HG03097 (cell line): Measurements from ENCODE around the gene GALNT16.
"Not testable (repeated sequence)": the region's sequence is repeated elsewhere in the genome, so short reads cannot be mapped to it uniquely, and the experiment has no call there.

Experiments used
- ATAC-seq: cut with Tn5 transposase; IDR thresholded peaks from one replicate; pipeline ENCODE4 v1.9.1; 2021; ENCODE audit not compliant: unreplicated experiment, low FRiP score

The GALNT16 gene

DNA sequence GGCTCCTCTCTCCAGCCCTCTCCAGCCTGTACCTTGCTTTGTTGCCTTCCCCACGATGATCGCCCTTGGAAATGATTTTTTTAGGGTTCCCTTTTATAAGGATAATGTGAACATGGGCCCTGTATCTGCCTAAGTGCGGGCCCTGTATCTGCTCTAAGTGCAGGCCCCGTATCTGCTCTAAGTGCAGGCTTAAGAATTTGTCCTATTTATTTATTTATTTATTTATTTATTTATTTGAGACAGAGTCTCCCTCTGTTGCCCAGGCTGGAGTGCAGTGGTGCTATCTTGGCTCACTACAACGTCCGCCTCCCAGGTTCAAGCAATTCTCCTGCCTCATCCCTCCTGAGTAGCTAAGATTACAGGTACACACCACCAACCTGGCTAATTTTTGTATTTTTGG lies 22.5 kb downstream of the GALNT16 start:
- no peak for ATAC-seq

DNA sequence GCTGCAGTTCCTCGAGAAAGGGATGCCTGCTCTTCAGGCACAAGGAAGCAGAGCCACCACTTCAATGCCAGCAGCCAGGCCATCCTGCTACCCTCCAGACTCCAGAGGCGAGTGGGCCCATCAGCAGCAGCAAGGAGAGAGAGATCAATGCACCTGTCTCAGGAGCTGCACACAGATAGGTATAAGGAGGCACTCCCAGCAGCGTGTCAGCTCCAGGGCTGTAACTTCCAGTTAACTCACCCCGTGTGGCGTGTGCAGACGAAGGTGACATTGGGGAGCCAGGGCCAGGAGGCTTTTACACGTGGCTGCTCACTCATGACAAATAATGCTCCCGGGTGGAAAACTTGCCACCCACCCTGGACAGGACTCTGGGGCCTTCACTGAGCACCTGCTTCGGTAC lies 24.2 kb downstream of the GALNT16 start:
- no peak for ATAC-seq

DNA sequence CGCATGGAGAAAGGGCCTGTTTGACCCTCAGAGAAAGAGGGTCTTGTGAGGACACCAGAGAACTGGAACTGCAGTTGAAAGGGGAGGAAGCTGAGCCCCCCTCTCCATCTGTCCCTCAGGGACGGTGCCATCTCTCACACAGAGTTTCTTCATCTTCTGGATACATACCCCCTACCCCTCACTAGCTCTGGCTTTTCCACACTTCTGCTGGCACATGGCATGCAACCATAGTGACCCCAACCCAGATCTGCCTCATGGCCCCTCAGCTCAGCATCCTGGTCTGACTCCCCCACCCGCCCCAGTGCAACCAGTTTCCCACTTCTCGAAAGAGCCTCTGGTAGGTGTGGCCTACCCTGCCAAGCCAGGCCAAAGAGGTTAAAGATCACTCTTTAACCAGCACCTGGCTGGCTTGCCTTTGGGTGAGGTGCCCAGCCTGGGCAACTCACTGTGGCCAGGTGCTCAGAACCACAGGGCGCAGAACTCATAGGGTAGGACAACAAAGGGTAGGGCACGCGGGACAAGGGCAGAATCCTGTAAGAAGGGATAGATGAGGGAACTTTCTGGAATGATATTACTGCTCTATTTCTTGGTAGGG lies 25.8 kb downstream of the GALNT16 start:
- ATAC-seq, result no peak

DNA sequence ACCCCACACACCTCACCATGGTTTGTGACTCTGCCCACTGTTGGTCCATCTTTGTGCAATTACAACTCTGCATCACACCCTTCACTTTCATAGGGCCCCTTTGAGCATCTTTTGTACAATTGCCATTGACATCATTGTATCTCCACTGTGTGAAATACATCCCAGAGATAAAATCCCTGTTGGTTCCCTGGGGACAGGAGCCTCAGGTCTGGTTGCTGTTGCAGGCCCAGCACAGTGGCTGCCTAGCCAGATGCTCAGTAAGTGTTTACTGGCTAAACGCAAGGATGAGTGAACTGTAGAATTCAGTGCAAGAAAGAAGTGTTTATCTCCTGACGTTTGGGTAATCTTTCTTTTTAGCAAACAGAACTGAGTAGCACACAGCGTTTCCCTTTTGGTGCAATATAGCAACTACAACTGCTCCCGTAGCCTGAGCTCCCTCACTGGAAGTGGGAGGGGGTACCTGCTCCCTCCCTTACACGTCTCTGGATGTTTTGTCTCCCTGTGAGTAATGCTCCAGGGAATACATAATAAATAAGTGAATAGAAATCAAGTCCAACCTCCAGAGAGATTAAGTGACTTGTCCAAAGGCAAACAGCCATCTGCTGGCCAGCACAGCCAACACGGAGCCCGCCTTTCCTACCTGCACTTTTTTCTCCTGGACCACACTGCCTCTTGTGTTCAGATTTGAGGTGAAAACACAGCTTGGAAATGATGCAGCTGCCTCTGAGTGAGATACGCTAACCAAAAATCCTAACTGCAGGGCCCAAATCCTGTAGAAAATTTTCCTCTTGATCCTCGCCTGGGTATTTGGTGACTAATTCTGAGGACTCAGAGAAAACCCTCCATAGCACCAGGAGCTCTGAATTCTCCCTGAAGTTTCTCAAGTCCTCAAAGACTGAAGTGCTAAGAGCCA lies 27.4 kb downstream of the GALNT16 start:
- ATAC-seq, result no peak

DNA sequence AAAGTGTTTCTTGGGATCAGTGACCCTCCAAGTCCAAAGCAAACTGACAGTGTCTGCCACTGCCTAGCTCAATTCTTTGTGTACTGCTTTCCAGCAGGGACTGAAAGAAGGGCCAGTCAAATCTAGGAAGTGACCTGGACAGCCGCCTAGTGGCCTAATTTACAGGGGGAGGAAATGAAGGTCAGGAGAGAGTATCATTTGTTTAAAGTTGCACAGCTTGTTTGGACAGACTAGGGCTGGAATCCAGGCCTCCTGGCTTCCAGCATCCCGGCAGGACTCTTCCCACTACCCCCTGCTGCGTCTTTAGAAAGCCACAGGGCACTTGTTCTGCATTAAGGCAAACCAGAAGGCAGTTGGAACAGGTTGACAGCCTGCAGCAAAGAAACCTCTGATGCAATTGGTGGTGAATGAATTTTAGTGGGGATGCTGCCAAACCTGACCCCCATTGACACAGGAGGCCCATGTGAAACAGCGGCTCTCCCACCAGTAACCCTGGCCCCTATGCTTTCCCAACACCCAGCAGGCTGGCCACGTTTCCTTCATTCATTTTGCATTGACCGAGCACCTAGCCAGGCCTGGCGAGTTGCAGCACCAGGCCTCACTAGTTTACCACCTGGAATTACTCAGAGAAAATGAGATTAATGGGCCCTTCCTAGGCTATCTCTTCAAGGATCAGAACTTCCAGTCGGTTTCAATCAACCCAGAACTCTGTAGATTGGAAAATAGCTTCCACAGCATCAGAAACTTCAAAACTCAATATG lies 28.2 kb downstream of the GALNT16 start:
- no peak for ATAC-seq

DNA sequence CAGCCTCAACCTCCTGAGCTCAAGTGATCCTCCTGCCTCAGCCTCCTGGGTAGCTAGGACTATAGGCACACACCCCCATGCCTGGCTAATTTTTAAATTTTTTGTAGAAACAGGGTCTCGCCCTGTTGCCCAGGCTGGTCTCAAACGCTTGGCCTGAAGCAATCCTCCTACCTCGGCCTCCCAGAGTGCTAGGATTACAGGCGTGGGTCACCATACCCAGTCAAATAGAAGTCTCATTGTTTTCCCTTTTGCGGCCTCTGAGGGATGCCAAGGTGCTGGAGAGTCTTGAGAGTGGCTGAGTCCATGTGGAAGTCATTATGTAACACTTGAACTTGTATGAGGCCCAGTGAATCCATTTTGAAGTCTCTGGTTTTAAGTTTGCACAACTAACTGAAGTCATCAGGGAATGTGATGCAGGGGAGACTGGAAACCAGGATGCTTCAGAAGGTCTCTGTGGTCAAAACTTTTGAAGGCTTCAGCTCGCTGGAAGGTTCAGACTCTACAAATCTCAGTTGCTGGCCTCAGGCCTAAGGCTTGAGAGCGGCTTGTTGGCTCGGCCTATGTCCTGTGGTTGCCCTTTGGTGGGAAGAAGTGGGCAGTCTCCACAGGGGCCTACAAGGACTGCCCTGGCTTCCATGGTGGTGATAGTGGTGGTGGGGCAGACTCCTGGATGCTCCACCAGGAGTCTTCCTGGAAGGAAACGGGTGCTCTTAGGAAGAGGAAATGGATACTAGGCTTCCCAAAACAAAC lies 29.2 kb downstream of the GALNT16 start:
- ATAC-seq, result no peak

DNA sequence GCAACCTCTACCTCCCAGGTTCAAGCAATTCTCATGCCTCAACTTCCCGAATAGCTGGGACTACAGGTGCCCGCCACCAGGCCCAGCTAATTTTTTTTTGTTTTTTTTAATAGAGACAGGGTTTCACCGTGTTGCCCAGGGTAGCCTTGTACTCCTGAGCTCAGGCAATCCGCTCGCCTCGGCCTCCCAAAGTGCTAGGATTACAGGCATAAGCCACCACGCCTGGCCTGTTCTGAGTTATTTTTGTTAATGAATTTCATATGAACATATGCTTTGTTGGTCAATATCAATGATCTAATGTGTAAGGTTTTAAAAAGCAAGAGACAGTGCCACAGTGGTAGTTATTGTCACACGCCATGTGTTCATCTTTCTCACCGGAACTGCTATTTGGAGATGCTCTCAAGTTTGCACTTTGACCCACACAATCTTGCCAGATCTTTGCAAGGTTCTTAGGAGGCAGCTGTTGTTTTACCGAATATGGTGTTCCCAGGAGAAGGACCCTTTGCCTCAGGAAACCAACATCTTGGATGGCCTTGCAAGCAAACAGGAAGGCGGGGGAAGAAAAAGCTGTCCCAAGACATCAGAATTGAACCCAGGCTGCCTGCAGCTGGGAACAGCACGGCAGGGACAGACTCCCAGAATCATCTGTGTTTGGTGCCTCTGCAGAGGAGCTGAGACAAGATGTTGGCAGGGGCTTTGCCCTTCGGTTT lies 30.0 kb downstream of the GALNT16 start:
- ATAC-seq, result no peak

DNA sequence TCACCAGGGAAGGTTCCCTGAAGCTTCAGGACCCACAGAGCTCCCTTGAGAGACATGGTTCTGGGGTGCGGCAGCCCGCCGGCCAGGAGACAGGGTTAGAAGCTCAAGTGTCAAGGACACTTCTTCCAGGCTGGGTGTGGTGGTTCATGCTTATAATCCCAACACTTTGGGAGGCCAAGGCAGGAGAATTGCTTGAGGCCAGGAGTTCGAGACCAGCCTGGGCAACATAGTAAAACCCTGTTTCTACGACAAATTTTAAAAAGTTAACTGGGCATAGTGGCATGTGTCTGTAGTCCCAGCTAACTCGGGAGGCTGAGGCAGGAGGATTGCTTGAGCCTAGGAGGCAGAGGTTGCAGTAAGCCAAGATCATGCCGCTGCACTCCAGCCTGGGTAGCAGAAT lies 30.9 kb downstream of the GALNT16 start:
- ATAC-seq, result not testable (repeated sequence)

DNA sequence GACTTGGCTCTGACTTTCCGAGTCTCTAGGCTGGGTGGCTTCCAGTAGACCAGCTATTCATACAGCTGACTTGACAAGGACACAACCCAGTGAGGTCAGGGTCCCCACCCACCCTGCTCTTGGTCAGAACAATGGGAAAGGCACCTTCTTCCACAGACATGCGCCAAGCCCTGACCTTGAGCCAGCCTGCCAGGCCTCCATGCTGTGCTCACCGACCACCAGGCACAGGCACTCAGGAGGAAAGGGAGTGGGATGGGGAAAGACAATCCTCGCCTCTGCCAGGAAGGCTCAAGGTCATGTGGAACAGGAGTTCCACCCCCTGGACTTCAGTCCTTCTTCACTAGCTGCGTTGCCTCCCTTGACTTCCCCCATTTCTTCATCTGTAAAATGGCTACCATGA lies 31.4 kb downstream of the GALNT16 start:
- no peak for ATAC-seq

DNA sequence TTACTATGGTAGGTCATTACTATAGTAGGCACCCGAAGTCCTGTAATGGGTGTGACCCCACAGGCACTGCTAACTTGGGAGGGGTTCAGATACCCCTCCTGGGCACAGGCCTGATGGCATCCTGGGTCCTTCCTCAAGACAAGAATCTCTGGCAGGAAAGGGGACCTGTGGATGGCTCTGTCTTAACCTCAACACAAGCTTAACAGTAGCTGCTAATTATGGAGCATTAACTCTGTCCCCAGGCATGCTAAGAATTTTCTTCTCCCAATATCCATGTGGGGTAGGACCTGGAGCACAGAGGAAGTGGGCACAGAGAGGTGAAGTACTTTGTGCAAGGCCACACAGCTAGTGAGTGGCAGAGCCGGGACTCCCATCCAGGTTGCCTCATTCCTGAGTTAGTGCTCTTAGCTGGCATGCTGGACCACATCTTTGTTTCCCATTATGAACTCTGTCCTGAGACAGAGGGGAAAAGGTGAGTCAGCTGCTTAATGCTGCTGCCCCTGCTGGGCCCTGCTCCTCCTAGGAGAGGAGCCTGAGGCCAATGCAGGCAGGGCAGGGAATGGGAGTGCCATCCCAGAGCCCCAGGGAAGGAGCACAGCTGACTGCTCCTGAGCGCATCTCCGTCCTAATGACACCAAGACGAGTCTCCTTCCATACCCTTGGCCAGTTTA lies 32.1 kb downstream of the GALNT16 start:
- ATAC-seq, result no peak

DNA sequence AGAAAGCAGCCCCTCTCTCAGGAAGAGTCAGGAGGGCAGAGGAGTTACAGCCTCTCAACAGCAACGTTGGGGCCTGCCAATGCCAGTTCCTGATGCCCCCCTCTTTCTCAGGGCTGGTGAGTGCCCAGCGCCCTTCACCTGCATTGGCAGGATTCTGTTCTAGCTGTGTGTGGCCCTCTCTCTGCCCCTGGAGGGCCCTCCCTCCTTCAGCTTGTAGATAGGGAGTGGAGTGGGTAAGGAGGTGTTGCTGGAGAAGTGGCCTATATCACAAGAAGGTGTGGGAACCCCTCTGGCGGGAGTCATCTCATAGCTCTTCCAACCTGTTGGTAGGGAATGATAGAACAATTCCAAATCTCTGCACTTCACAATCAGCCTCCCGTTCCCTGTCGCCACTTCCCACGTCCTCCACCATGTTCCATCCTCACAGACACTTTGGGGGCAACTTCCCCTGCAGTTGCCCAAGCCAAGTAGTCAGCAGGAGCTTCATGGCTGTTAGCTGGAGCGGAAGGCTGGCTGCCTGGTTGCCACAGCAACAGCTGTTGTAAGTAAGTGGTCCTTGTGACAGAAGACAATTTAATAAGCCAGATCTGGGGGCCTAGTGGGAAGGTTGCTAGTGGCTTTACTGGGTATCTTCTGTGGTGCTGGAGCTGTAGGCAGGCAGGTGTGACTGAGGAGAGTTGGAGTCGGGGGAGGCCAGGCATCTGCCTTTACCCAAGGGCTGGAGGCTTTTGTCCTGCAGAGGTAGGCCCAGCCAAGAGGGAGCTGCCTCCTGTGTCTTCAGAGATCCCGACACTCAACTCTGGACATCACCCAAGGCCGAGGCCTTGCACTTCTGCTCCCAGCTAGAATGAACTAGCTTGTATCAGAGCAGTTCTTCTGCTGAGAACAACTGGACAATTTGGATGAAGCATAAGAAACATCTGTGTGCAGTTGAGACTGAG lies 38.4 kb downstream of the GALNT16 start:
- ATAC-seq, result no peak

DNA sequence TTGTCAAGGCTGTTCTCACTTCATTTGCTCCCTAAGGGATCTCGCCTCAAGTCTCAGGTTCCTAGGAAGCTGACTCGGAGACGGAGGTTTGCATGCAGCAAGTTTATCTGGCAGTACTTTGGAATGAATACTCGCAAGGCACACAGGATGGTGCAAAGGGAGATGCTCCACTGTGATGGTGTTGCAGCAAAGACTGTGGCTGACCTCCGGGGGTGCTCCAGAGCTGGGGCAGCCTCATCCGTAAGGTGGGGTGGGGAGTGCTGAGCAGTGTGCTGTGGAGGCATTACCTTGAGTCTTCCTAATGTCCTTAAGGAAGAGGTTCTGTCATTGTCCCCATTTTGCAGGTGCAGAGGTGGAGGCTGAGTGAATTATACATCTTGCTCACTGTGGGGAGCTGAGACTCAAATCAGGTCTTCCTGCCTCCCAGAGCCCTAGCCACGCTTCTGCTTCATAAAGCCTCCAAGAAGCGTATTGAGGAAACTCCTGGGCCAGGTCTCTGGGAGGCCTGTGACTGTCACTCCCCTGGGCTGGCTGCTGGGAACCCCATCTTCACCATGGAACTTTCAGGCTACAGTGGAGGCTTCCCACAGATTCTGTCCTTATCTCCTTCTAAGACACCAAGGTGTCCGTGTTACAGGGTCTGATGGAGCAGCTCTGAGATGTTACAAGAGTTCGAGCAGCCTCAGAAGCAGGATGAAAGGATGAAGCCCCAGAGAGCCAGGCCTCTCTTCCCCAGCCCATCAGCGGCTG lies 39.5 kb downstream of the GALNT16 start:
- no peak for ATAC-seq

DNA sequence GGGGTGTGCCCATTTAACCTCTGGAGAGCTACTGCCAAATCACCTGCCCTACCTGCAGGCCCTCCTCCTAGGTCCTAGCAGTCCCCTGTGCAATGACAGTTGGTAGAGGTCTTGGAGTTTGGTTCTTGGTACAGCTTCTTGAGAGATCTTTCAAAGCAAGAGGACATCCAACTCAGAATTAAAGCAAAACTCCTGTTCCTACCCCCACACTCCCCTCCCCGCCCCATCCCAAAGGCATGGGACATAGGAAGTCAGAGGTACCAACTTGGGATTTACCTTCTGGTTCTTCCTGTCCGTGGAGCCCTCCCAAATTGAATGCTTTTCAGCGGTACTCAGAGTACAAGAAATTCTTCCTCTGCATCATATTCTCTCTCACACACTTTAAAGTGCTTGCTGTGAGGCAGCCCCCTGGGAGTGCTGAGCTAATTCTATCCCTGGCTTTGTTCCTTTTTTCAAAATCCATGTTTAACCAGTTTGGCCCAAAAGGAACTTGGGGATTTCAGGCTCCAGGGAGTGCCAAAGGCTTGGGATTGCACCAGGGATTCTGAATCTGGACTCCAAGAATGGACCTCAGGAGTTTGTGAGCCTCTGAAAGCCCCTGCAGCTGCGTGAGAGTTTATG lies 40.8 kb downstream of the GALNT16 start:
- no peak for ATAC-seq

DNA sequence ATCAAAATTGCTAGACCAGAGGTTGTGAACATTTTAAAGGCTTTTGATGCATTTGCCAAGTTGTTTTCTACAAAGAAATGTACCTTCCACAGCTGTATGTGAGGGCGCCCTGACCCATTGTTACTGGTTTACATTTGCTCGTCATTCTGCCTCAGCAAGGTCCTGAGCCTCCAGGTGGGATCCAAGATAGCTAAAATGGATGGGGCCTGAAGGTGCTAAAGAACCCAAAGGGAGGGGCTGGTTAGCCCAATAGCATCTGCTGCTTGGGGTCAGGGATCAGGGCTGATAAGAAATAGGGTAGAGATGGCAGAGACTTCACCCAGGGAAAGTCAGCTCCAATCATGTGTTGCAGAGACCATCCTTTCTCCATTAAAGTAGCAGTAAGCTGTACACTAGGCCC lies 43.1 kb downstream of the GALNT16 start:
- ATAC-seq, result no peak

DNA sequence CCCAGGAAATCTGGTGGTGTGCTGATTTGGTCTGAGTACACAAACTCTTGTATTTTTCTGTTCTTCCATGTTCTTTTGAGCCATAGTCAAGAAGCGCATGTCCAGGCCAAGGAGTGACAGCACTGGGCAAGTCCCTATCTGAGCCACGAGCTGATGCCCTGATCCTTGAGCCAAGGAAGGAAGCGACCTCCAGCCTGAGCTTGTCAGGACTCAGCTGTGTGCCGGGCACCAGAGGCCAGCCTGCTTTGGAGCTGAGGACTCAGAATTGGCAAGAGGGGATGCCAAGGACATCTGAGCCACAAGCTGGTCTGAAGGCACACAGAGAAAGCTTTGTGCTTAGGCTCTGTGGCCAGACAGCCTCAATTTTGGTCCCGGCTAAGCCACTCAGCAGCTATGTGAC lies 52.6 kb downstream of the GALNT16 start:
- no peak for ATAC-seq

DNA sequence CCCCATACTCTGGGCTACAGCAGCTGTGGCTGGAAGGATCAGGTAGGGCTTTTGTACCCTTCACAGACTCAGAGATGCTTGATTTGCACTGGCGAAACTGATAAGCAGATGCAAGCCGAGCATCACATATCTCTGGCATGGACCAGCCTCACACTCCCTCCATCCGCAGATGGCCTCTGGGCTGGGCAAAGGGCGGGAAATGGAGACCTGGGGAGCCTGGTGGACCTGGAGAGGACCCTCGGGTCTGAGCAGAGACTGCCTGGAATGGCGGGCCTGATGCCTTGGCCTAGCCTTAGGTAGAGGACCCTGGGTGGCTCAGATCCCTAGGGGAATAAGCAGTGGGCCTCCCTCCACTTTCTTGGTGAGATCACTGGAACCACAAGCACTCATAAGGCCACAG lies 53.2 kb downstream of the GALNT16 start:
- ATAC-seq, result no peak

DNA sequence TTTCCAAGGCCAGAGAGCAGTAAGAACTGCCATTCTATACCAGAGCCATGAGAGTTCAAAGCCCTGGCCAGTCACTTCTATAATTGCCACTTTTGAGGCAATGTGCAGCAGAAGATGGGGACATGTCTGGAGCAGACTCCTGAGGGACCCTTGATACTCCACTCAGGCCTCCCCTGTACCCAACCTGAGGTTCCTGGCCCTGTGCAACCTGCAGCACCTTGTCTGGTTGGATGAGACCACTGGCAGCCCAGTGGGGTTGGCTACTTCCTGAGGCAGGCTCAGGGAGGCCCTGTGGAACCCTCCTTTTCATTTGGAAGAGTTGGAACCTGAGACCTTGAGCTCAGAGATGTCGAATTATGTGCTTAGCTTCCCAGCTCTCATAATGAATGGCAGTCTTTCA lies 54.4 kb downstream of the GALNT16 start:
- ATAC-seq, result no peak
